ENCODE data around the gene RAVER1.

DNA sequence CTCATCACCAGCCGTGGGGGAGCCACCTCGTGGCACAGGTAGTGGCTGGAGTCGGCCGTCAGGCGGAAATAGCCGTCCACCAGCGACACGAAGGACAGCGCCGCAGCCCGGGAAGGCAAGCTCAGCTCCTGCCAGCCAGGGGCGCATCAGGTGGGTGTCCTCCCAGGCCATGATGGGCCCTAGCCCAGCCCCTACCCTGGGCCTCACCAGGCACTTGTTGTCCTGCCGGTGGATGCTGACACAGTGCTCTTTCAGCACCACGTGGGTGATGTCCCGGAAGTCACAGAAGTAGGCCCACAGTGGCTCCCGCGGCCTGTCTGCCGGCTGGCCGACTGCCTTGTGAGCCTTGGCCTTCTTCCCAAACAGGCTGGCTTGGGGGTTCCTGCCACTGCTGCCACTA is 31.3 kb upstream of the RAVER1 start:
- TF ChIP-seq EP300 (IDR thresholded peaks at IDR 0.05), result no peak
- no peak for TF ChIP-seq POLR2A (IDR thresholded peaks at IDR 0.05; ENCODE audit: low read depth)
